ENCODE data around the gene ZYX. TPM values are rescaled to one million over a fixed set of nuclear protein-coding genes. Genes with fewer than 3 reads are reported as not detected.

The ZYX gene
- total and polyA plus RNA-seq, 12 donors, result 48.5 to 152 (median 74.6) TPM

DNA sequence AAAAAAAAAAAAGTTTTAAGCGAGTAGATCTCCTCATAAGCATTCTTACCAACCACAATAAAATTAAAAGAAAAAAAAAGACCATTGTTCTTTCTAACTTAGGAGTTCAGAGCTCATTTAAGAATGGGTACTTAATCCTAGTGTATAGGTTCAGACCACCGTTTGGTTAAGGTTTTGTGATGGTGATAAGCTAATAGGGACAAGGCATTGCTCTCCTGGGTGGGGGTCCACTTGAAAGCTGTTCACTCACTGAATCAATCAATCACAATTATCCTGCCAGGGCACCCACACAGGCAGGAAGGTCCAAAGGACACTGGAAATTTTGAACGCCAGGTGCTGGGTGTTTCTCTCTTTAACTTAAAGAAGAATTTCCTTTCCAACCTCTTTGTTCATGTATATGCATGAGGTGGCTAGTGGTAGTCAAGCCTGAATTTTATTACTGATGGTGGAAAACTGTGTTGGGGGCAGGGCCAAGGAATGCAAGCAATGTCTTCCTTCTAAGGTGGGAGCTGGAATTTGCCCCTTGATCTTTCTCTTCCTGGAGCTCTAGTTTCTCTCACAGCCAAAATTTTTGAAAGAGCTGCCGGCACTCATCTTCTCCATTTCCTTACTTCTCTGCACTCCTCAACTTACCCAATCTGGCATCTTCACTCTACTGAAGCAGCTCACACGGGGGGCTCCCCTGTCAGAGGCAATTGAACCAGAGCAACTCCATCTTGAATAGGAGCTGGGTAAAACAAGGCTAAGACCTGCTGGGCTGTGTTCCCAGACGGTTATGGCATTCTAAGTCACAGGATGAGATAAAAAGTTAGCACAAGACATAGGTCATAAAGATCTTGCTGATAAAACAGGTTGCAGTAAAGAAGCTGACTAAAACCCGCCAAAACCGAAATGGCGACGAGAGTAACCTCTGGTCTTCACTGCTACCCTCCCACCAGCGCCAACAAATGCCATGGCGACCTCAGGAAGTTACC, 11.2 kb upstream of the ZYX start:
- Histone ChIP-seq H3K4me1 (peaks cover 0 to 26% (median 0%) of the 10 kb centered on the region in 9 donors), H3K36me3 (no peaks in the 10 kb centered on the region), H3K9me3 (no peaks in the 10 kb centered on the region), H3K4me3 (no peak overlapping the region), H3K27me3 (peaks cover 0 to 17% (median 0%) of the 10 kb centered on the region in 7 donors), H3K27ac (no peak overlapping the region)
- 85% methylated on average over 12 of the region's 12 CpGs for WGBS, 2 donors
- no peak for DNase-seq
- intact Hi-C loops (cut with DNase I), result loop anchor here in 4 of 10 donors (10.0 kb wide), 2 partner anchors 45 kb away; no protein-coding TSS in a partner anchor
- TF ChIP-seq CTCF (IDR thresholded peaks at IDR 0.05), result no peak
- no peak for ATAC-seq

GRCh38 chr7:143372070-143372469, 9.1 kb upstream of the ZYX start:
- WGBS, 2 donors, result 40 to 51% methylated on average over 4 of the region's 4 CpGs
- Histone ChIP-seq H3K27me3 (no peaks in the 10 kb centered on the region), H3K4me1 (peaks cover 0 to 47% (median 0%) of the 10 kb centered on the region in 9 donors), H3K9me3 (no peaks in the 10 kb centered on the region), H3K27ac (peak overlapping the region in 1 of 10 donors; percentile 58), H3K36me3 (no peaks in the 10 kb centered on the region), H3K4me3 (no peak overlapping the region)
- ATAC-seq (peak in 7 of 8 donors; percentile 52 to 75 (median 63)), DNase-seq (peak; percentile 57 to 60)
- peak in 2 of 9 donors; percentile 9 to 27 for TF ChIP-seq CTCF (IDR thresholded peaks at IDR 0.05)
- intact Hi-C loops (cut with DNase I), result loop anchor here in 1 of 10 donors (10.0 kb wide), 1 partner anchor 47 kb away; no protein-coding TSS in a partner anchor

GRCh38 chr7:143373255-143373794, 7.8 kb upstream of the ZYX start:
- Histone ChIP-seq H3K36me3 (no peaks in the 10 kb centered on the region), H3K27me3 (no peaks in the 10 kb centered on the region), H3K9me3 (no peaks in the 10 kb centered on the region), H3K4me3 (no peak overlapping the region), H3K4me1 (peaks cover 0 to 60% (median 0%) of the 10 kb centered on the region in 9 donors), H3K27ac (no peak overlapping the region)
- WGBS, 2 donors, result 87 to 91% methylated on average over 4 of the region's 4 CpGs
- ATAC-seq, result no peak
- TF ChIP-seq CTCF (IDR thresholded peaks at IDR 0.05), result no peak
- DNase-seq, result no peak
- intact Hi-C loops (cut with DNase I), result loop anchor here in 1 of 10 donors (10.0 kb wide), 1 partner anchor 49 kb away; no protein-coding TSS in a partner anchor

GRCh38 chr7:143374561-143374960, 6.6 kb upstream of the ZYX start:
- Histone ChIP-seq H3K27me3 (no peaks in the 10 kb centered on the region), H3K4me1 (peaks cover 0 to 72% (median 6%) of the 10 kb centered on the region in 9 donors), H3K9me3 (no peaks in the 10 kb centered on the region), H3K4me3 (no peak overlapping the region), H3K36me3 (no peaks in the 10 kb centered on the region), H3K27ac (peak overlapping the region in 1 of 10 donors; percentile 100)
- intact Hi-C loops (cut with DNase I), result loop anchor here in 1 of 10 donors (10.0 kb wide), 1 partner anchor 50 kb away; no protein-coding TSS in a partner anchor
- ATAC-seq, result no peak
- TF ChIP-seq CTCF (IDR thresholded peaks at IDR 0.05), result no peak
- DNase-seq, result no peak
- WGBS, 2 donors, result 85 to 86% methylated on average over 5 of the region's 5 CpGs
